HUES48 (cell line): Measurements from ENCODE around the gene PSMC4.

Source experiments
- H3K27ac ChIP-seq: one replicate; pipeline ENCODE4 v1.7.0; 2013; ENCODE audit warnings: low read depth, low read length, inconsistent platforms
- H3K27me3 ChIP-seq: 2 replicates; pipeline ENCODE4 v1.6.1; 2013; ENCODE audit warnings: mild to moderate bottlenecking, low read length; ENCODE audit not compliant: control insufficient read depth, insufficient read depth
- H3K36me3 ChIP-seq: 2 replicates; pipeline ENCODE4 v1.6.1; 2013; ENCODE audit warnings: low read length; ENCODE audit not compliant: control insufficient read depth, insufficient read depth
- H3K4me1 ChIP-seq: 2 replicates; pipeline ENCODE4 v1.6.1; 2013; ENCODE audit warnings: mild to moderate bottlenecking, low read length; ENCODE audit not compliant: control insufficient read depth, insufficient read depth
- H3K4me3 ChIP-seq: 2 replicates; pipeline ENCODE4 v1.5.1; 2013; ENCODE audit warnings: mild to moderate bottlenecking, low read depth, low read length
- H3K9ac ChIP-seq: 2 replicates; pipeline ENCODE4 v1.6.1; 2013; ENCODE audit warnings: mild to moderate bottlenecking, low read depth, low read length, moderate library complexity
- H3K9me3 ChIP-seq: 2 replicates; pipeline ENCODE4 v1.6.1; 2013; ENCODE audit warnings: low read length; ENCODE audit not compliant: control insufficient read depth, insufficient read depth

PSMC4 gene

GRCh38 chr19:40009674-40010073, 38.7 kb downstream of the PSMC4 start:
- Histone ChIP-seq H3K27me3 (no peaks in the 10 kb centered on the region), H3K9ac (no peak overlapping the region), H3K9me3 (peaks cover 18% of the 10 kb centered on the region), H3K4me1 (no peaks in the 10 kb centered on the region), H3K27ac (no peak overlapping the region), H3K4me3 (no peak overlapping the region), H3K36me3 (no peaks in the 10 kb centered on the region)

DNA sequence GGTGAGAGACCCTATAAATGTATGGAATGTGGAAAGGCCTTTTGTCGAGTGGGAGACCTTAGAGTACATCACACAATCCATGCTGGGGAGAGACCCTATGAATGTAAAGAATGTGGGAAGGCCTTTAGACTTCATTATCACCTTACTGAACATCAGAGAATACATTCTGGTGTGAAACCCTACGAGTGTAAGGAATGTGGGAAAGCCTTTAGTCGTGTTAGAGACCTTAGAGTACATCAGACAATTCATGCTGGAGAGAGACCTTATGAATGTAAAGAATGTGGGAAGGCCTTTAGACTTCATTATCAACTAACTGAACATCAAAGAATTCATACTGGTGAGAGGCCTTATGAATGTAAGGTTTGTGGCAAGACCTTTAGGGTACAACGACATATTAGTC, 43.0 kb downstream of the PSMC4 start:
- no peak overlapping the region for H3K27ac ChIP-seq
- H3K27me3 ChIP-seq: no peaks in the 10 kb centered on the region
- no peaks in the 10 kb centered on the region for H3K36me3 ChIP-seq
- H3K4me3 ChIP-seq: no peak overlapping the region
- no peaks in the 10 kb centered on the region for H3K4me1 ChIP-seq
- no peak overlapping the region for H3K9ac ChIP-seq
- peaks cover 56% of the 10 kb centered on the region for H3K9me3 ChIP-seq

DNA sequence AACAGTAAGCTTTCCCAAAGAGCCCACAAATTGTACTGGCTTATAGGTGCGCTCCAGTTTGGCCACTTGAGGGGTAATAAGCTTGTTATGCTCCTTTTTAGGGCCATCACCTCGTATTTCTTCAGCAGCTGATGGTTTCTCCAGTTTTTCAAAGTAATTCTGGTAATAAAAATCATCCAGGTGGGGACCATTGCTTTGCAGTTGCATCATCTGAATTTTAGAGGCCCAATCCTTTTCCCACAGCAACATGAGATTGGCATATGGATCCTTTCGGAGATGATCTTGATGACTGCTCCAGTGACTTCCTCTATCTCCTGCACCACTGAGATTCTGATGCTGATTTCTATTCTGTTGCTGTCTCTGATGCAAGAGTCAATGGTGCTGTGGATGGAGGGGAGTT, 53.0 kb downstream of the PSMC4 start:
- Histone ChIP-seq H3K36me3 (no peaks in the 10 kb centered on the region), H3K27ac (no peak overlapping the region), H3K4me3 (no peak overlapping the region), H3K27me3 (no peaks in the 10 kb centered on the region), H3K4me1 (no peaks in the 10 kb centered on the region), H3K9me3 (peaks cover 81% of the 10 kb centered on the region), H3K9ac (no peak overlapping the region)

DNA sequence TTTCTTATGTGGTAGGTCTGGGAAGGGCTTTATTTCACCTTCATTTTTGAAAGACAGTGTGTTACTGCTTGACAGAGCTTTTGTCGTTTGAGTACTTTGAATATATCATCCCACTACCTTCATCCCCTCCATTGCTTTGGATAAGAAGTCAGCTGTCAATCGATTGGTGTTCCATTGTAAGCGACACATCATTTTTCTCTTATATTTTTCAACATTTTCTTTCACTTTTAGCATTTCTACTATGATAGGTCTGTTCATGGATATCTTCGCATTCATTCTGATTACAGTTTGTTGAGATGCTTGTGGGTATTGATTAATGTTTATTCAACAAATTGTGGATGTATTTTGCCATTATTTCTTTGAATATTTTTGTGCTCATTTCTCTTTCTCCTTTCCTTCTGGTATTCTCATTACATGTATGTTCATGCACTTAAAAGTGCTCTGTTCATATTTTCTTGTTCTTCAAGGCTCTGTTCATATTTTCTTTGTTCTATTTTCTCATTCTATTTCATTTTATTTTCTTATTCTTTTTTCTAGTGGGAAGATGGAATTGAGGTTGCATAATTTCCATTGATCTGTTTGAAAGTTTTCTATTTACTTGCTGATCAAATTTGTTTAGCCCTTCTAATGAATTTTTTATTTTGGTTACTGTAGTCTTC, 55.1 kb downstream of the PSMC4 start:
- Histone ChIP-seq H3K9me3 (peaks cover 83% of the 10 kb centered on the region), H3K9ac (no peak overlapping the region), H3K4me1 (no peaks in the 10 kb centered on the region), H3K4me3 (no peak overlapping the region; the same call in 1 of the 2 replicates), H3K27me3 (no peaks in the 10 kb centered on the region), H3K36me3 (no peaks in the 10 kb centered on the region), H3K27ac (no peak overlapping the region)

DNA sequence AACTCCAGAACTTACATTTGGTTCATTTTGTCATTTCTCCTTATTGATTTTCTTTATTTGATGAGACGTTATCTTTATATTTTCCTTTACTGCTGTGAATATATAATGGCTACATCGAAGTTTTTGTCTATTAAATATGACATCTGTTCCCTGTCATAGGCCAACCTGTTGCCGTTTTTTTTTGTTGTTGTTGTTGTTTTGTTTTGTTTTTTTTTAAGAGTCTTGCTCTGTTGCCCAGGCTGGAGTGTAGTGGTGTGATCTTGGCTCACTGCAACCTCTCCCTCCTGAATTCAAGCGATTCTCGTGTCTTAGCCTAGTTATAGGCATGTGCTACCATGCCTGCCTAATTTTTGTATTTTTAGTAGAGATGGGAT, 55.6 kb downstream of the PSMC4 start:
- Histone ChIP-seq H3K27ac (no peak overlapping the region), H3K36me3 (no peaks in the 10 kb centered on the region), H3K9ac (no peak overlapping the region), H3K9me3 (peaks cover 85% of the 10 kb centered on the region), H3K4me1 (no peaks in the 10 kb centered on the region), H3K27me3 (no peaks in the 10 kb centered on the region), H3K4me3 (no peak overlapping the region)
